H9 (cell line): Measurements from ENCODE around the gene TCFL5. TPM values are rescaled to one million over a fixed set of nuclear protein-coding genes. Genes with fewer than 3 reads are reported as not detected.
A peak's percentile ranks its signal among the peaks of the same experiment; 100 is the strongest.

Experiments
- DNase-seq: peaks from one replicate; pipeline ENCODE4 v3.0.0-alpha.2; 2017
- H2AFZ ChIP-seq: one replicate; pipeline ENCODE4 v1.6.1; 2013; ENCODE audit warnings: mild to moderate bottlenecking, low read length, control low read depth, moderate library complexity
- H2AK5ac ChIP-seq: 2 replicates; pipeline ENCODE4 v1.6.1; 2013; ENCODE audit warnings: low read length, control low read depth, mixed read lengths; ENCODE audit not compliant: insufficient read length
- H2BK120ac ChIP-seq: one replicate; pipeline ENCODE4 v1.6.1; 2013; ENCODE audit warnings: low read depth, mild to moderate bottlenecking, low read length, control low read depth, inconsistent platforms; ENCODE audit not compliant: poor library complexity, severe bottlenecking
- H2BK12ac ChIP-seq: 2 replicates; pipeline ENCODE4 v1.6.1; 2013; ENCODE audit warnings: low read length, control low read depth, mixed read lengths, low read depth; ENCODE audit not compliant: insufficient read length
- H2BK15ac ChIP-seq: 2 replicates; pipeline ENCODE4 v1.6.1; 2013; ENCODE audit warnings: low read depth, low read length, control low read depth
- H2BK20ac ChIP-seq: one replicate; pipeline ENCODE4 v1.6.1; 2013; ENCODE audit warnings: low read depth, mild to moderate bottlenecking, low read length, control low read depth, inconsistent platforms; ENCODE audit not compliant: poor library complexity, severe bottlenecking
- H2BK5ac ChIP-seq: 2 replicates; pipeline ENCODE4 v1.6.1; 2013; ENCODE audit warnings: low read length, control low read depth, mixed read lengths; ENCODE audit not compliant: insufficient read length
- H3K14ac ChIP-seq: 2 replicates; pipeline ENCODE4 v1.6.1; 2013; ENCODE audit warnings: low read length, control low read depth; ENCODE audit not compliant: insufficient read depth
- H3K18ac ChIP-seq: 2 replicates; pipeline ENCODE4 v1.6.1; 2013; ENCODE audit warnings: low read depth, mild to moderate bottlenecking, mixed read lengths, low read length, control low read depth; ENCODE audit not compliant: insufficient read length
- H3K23ac ChIP-seq: 2 replicates; pipeline ENCODE4 v1.6.1; 2013; ENCODE audit warnings: low read length, control low read depth, mixed read lengths, low read depth; ENCODE audit not compliant: insufficient read length
- H3K23me2 ChIP-seq: 2 replicates; pipeline ENCODE4 v1.6.1; 2013; ENCODE audit warnings: low read depth, mild to moderate bottlenecking, mixed read lengths, low read length, control low read depth; ENCODE audit not compliant: insufficient read length, poor library complexity, severe bottlenecking
- H3K27ac ChIP-seq: 2 replicates; pipeline ENCODE4 v1.5.1; 2013; ENCODE audit warnings: low read length, control low read depth, mixed read lengths, low read depth; ENCODE audit not compliant: insufficient read length
- H3K27me3 ChIP-seq: 2 replicates; pipeline ENCODE4 v1.6.1; 2013; ENCODE audit warnings: low read length, control low read depth, inconsistent platforms; ENCODE audit not compliant: insufficient read depth
- H3K4ac ChIP-seq: 2 replicates; pipeline ENCODE4 v1.6.1; 2013; ENCODE audit warnings: low read depth, mild to moderate bottlenecking, control low read depth, inconsistent platforms, low read length, moderate library complexity
- H3K4me1 ChIP-seq: 2 replicates; pipeline ENCODE4 v1.6.1; 2013; ENCODE audit warnings: low read length, control low read depth, inconsistent platforms; ENCODE audit not compliant: insufficient read depth
- H3K4me2 ChIP-seq: 2 replicates; pipeline ENCODE4 v1.6.1; 2013; ENCODE audit warnings: low read length, control low read depth, mixed read lengths; ENCODE audit not compliant: insufficient read length, insufficient read depth
- H3K56ac ChIP-seq: 2 replicates; pipeline ENCODE4 v1.6.1; 2013; ENCODE audit warnings: low read depth, mild to moderate bottlenecking, mixed read lengths, low read length, control low read depth; ENCODE audit not compliant: insufficient read length
- H3K79me1 ChIP-seq: 2 replicates; pipeline ENCODE4 v1.6.1; 2013; ENCODE audit warnings: low read depth, mild to moderate bottlenecking, moderate library complexity, low read length, control low read depth, inconsistent platforms; ENCODE audit not compliant: insufficient read depth, poor library complexity, severe bottlenecking
- H3K79me2 ChIP-seq: 2 replicates; pipeline ENCODE4 v1.6.1; 2013; ENCODE audit warnings: low read length, control low read depth, inconsistent platforms; ENCODE audit not compliant: insufficient read depth
- H3K9ac ChIP-seq: 2 replicates; pipeline ENCODE4 v1.6.1; 2013; ENCODE audit warnings: low read length, control low read depth, mixed read lengths; ENCODE audit not compliant: insufficient read length; ENCODE audit errors: extremely low read depth
- H3K9me3 ChIP-seq: one replicate; pipeline ENCODE4 v1.6.1; 2013; ENCODE audit warnings: low read depth, low read length, inconsistent platforms; ENCODE audit not compliant: control insufficient read depth
- H3T11ph ChIP-seq: one replicate; pipeline ENCODE4 v1.6.1; 2013; ENCODE audit warnings: mild to moderate bottlenecking, low read length, control low read depth, inconsistent platforms
- H4K20me1 ChIP-seq: one replicate; pipeline ENCODE4 v1.6.1; 2013; ENCODE audit not compliant: control insufficient read depth, insufficient read length, insufficient read depth
- H4K5ac ChIP-seq: 2 replicates; pipeline ENCODE4 v1.6.1; 2013; ENCODE audit warnings: low read depth, mild to moderate bottlenecking, mixed read lengths, low read length, control low read depth; ENCODE audit not compliant: insufficient read length
- H4K8ac ChIP-seq: replicated peaks from 2 replicates; pipeline ENCODE4 v1.6.1; 2013; ENCODE audit warnings: low read length, control low read depth, mixed read lengths, low read depth; ENCODE audit not compliant: insufficient read length
- H4K91ac ChIP-seq: 2 replicates; pipeline ENCODE4 v1.6.1; 2013; ENCODE audit warnings: low read depth, mild to moderate bottlenecking, moderate library complexity, mixed read lengths, low read length, control low read depth; ENCODE audit not compliant: insufficient read length
- H3K27ac Mint-ChIP-seq, 3 experiments: 2 replicates in 2 of 3; 3 replicates in 1 of 3; pipeline ENCODE4 v1.8.0; 2020 to 2021; ENCODE audit warnings: mixed read lengths in 3 of 3, mild to moderate bottlenecking in 1 of 3, moderate library complexity in 1 of 3
- H3K27me3 Mint-ChIP-seq: 2 replicates; pipeline ENCODE4 v1.8.0; 2021; ENCODE audit warnings: low read depth, mild to moderate bottlenecking, moderate library complexity, mixed read lengths
- H3K36me3 Mint-ChIP-seq, 3 experiments: 2 replicates in 2 of 3; 3 replicates in 1 of 3; pipeline ENCODE4 v1.8.0; 2020 to 2021; ENCODE audit warnings: low read depth in 3 of 3, mixed read lengths in 3 of 3; ENCODE audit not compliant: insufficient read depth in 1 of 3
- H3K4me1 Mint-ChIP-seq, 2 experiments: 2 replicates each; pipeline ENCODE4 v1.8.0; 2020; ENCODE audit warnings: mixed read lengths in 2 of 2
- H3K4me3 Mint-ChIP-seq, 2 experiments: 2 replicates in 1 of 2; 3 replicates in 1 of 2; pipeline ENCODE4 v1.8.0; 2020 to 2021; ENCODE audit warnings: mild to moderate bottlenecking in 2 of 2, mixed read lengths in 2 of 2, moderate library complexity in 1 of 2
- H3K9me3 Mint-ChIP-seq, 2 experiments: 2 replicates in 1 of 2; 3 replicates in 1 of 2; pipeline ENCODE4 v1.8.0; 2020; ENCODE audit warnings: mild to moderate bottlenecking in 2 of 2, mixed read lengths in 2 of 2, moderate library complexity in 1 of 2
- CTCF ChIP-seq: fragments of 200-600 bp; sonication (generic); conservative IDR thresholded peaks from 3 replicates; pipeline ENCODE4 v1.8.0; 2021; ENCODE audit warnings: antibody characterized with exemption, mild to moderate bottlenecking
- WGBS: extraction: QIAGEN DNeasy Blood & Tissue Kit; methylation state at CpG from one replicate; pipeline ENCODE4 v1.1.7; 2013; ENCODE audit warnings: missing lambda C conversion rate, low lambda C conversion rate, mixed read lengths; ENCODE audit not compliant: insufficient read length; ENCODE audit errors: extremely low coverage; 5-methylcytosine and 5-hydroxymethylcytosine counted together
- total RNA-seq: library from RNA; stranded (reverse); gene quantifications from 2 replicates; pipeline ENCODE4 v1.2.1, GENCODE V29; 2021

TCFL5 gene
- total RNA-seq, 1 experiment from 2014 or later, result 16.4 TPM

GRCh38 chr20:62885046-62885895 is 23.6 kb upstream of the TCFL5 start:
- Histone ChIP-seq H4K8ac (no peak overlapping the region), H2BK20ac (no peak overlapping the region), H3K18ac (no peak overlapping the region), H3K27ac (no peak overlapping the region), H4K91ac (no peak overlapping the region), H3K79me1 (no peaks in the 10 kb centered on the region), H3K14ac (no peak overlapping the region), H3K4ac (no peak overlapping the region), H3K4me1 (no peaks in the 10 kb centered on the region; the same call in 1 of the 2 replicates), H3K56ac (no peak overlapping the region), H2BK12ac (no peak overlapping the region), H2BK15ac (no peak overlapping the region), H3K23me2 (no peaks in the 10 kb centered on the region), H3K9ac (no peak overlapping the region), H3K23ac (no peak overlapping the region), H3K4me2 (no peak overlapping the region), H2BK120ac (no peak overlapping the region), H4K20me1 (no peaks in the 10 kb centered on the region), H2AFZ (no peak overlapping the region), H3T11ph (no peak overlapping the region), H4K5ac (no peak overlapping the region), H3K9me3 (no peaks in the 10 kb centered on the region), H2AK5ac (no peak overlapping the region), H2BK5ac (no peak overlapping the region), H3K27me3 (no peaks in the 10 kb centered on the region), H3K79me2 (no peaks in the 10 kb centered on the region)
- no peaks in the 10 kb centered on the region for H3K9me3 Mint-ChIP-seq
- DNase-seq, result no peak
- H3K36me3 Mint-ChIP-seq, result peaks cover 30 to 72% (median 41%) of the 10 kb centered on the region in 3 experiments
- H3K4me1 Mint-ChIP-seq, result peaks cover 24 to 31% of the 10 kb centered on the region in 2 experiments
- TF ChIP-seq CTCF, result no peak
- no peak overlapping the region; a peak in 1 of 5 replicates for H3K4me3 Mint-ChIP-seq
- no peaks in the 10 kb centered on the region for H3K27me3 Mint-ChIP-seq
- peak overlapping the region in 1 of 3 experiments; percentile 44; a peak in 3 of 7 replicates for H3K27ac Mint-ChIP-seq
- WGBS, result no CpG with 5 or more reads among the region's 20 CpGs
